Measurements from ENCODE around the gene SLC25A19. TPM values are rescaled to one million over a fixed set of nuclear protein-coding genes. Genes with fewer than 3 reads are reported as not detected.

The SLC25A19 gene
- total and polyA plus RNA-seq, 2 donors = 5.2 to 10.1 TPM

DNA sequence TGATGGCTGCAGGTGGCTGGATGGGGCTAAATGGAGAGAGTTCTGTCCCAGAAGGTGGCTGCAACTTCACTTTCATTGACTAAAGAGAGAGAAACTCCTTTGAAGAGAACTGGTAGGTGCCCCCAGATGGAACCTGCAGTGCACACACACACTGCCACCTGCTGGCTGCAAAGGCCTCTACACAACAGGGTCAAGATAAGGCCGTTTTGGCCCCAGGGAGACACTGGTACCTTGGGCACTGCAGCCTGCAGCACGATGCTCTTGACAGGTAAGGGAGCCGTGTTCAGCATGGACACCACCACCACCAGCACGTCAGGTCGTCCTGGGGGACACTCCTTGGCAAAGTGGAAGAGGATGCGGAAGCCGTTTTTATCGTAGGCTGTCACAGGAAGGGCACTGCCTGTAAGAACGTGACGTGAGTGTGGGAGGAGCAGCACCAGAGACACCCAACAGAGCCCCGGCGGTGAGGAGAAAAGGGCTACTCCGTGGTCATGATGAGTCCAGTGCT is 50.5 kb downstream of the SLC25A19 start:
- no peaks in the 10 kb centered on the region for H3K4me1 ChIP-seq (ENCODE audit: insufficient read depth)
- no peak for DNase-seq (ENCODE audit: extremely low spot score)
- H3K4me3 ChIP-seq (ENCODE audit: low read depth, low read length) = no peak overlapping the region
- H3K36me3 ChIP-seq (ENCODE audit: insufficient read depth) = peaks cover 5% of the 10 kb centered on the region
- WGBS = 54% methylated on average over 13 of the region's 13 CpGs
- no peak overlapping the region for H3K27ac ChIP-seq (ENCODE audit: low read depth)

- Histone ChIP-seq H3K4me3 (ENCODE audit: low read depth, low read length) (no peak overlapping the region), H3K4me1 (ENCODE audit: insufficient read depth) (no peaks in the 10 kb centered on the region), H3K27ac (ENCODE audit: low read depth) (no peak overlapping the region), H3K36me3 (ENCODE audit: insufficient read depth) (peaks cover 5% of the 10 kb centered on the region)
- WGBS = 79% methylated on average over 11 of the region's 11 CpGs
- no peak for DNase-seq (ENCODE audit: extremely low spot score)
Observed at GRCh38 chr17:75238020-75238580, 51.1 kb downstream of the SLC25A19 start.

DNA sequence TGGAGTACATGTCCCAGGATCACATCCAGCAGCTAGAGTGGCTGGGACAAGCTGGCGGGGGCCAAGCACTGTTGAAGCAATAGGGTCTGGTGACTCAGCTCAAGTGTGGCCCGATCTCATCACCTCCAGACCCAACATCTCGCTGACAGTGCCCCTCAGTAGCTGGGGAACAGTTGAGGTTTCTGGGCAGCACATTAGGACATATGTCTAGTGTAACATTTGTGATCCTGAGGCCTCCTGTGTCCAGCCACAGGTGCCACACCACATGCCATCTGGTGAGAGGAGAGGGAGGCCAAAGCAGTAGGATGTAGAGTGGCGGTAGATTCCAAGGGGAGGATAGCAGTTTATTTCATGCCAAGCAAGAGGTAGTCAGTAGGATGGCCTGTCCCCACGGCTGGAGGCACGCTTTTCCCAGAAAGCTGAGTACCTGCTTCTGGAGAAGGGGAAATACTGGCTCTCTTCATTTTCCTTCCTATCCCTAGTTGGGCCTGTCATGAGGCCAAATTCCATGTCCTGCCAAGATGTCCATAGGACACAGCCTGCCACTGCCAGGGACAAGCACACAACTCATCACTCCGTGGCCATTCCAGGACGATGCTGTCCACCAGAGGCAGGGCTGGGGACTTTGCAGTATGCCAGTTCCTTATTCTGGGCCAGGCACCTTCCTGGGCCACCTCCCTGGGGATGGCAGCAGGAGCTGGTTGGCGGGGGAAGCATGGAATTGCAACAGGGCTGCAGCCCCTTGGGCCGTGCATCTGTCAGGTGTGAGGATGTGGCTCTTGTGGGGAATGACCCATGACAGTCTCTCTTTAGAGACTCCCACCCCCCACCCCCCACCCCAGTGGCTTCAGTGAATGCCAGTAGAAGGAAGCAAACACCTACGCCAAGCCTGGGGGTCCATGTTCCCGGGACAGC is 51.9 kb downstream of the SLC25A19 start:
- no peak overlapping the region for H3K27ac ChIP-seq (ENCODE audit: low read depth)
- H3K4me3 ChIP-seq (ENCODE audit: low read depth, low read length) = no peak overlapping the region
- DNase-seq (ENCODE audit: extremely low spot score) = no peak
- no peaks in the 10 kb centered on the region for H3K4me1 ChIP-seq (ENCODE audit: insufficient read depth)
- WGBS = 80% methylated on average over 12 of the region's 12 CpGs
- H3K36me3 ChIP-seq (ENCODE audit: insufficient read depth) = peaks cover 6% of the 10 kb centered on the region

DNA sequence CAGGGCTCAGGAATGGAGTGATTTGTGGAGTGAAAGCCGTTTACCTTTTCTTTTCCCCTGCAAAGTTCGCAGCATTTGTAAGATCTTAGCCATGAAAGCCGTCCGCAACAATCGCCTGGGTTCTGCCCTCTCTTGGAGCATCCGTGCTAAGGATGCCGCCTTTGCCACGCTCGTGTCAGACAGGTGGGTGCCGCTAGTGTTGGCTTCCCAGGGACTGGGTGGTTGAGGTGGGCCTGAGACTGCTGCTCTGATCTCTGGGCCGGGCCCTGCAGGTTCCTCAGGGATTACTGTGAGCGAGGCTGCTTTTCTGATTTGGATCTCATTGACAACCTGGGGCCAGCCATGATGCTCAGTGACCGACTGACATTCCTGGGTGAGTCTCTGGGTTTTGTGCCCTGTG is 56.4 kb downstream of the SLC25A19 start:
- no peak overlapping the region for H3K4me3 ChIP-seq (ENCODE audit: low read depth, low read length)
- H3K36me3 ChIP-seq (ENCODE audit: insufficient read depth) = peaks cover 4% of the 10 kb centered on the region
- DNase-seq (ENCODE audit: extremely low spot score) = no peak
- WGBS = 95% methylated on average over 13 of the region's 13 CpGs
- H3K4me1 ChIP-seq (ENCODE audit: insufficient read depth) = no peaks in the 10 kb centered on the region
- H3K27ac ChIP-seq (ENCODE audit: low read depth) = no peak overlapping the region

- DNase-seq (ENCODE audit: extremely low spot score) = no peak
- no peaks in the 10 kb centered on the region for H3K4me1 ChIP-seq (ENCODE audit: insufficient read depth)
- peaks cover 4% of the 10 kb centered on the region for H3K36me3 ChIP-seq (ENCODE audit: insufficient read depth)
- no peak overlapping the region for H3K4me3 ChIP-seq (ENCODE audit: low read depth, low read length)
- no peak overlapping the region for H3K27ac ChIP-seq (ENCODE audit: low read depth)
- 91% methylated on average over 18 of the region's 18 CpGs for WGBS
Observed at GRCh38 chr17:75231741-75232464, 57.3 kb downstream of the SLC25A19 start.

DNA sequence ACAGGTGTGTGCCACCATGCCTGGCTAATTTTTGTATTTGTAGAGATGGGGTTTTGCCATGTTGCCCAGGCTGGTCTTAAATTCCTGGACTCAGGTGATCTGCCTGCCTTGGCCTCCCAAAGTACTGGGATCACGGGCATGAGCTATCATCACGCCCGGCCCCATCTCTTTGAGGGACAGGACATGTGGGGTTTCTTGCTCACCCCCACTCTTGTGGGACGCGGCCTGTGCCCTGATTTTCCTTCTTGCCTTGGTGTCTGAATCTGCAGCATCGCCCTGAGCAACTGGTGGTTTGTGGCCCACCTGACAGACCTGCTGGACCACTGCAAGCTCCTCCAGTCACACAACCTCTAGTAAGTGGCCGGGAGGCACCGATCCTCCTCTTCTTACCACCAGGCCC is 58.2 kb downstream of the SLC25A19 start:
- H3K36me3 ChIP-seq (ENCODE audit: insufficient read depth) = peaks cover 4% of the 10 kb centered on the region
- no peak for DNase-seq (ENCODE audit: extremely low spot score)
- H3K4me3 ChIP-seq (ENCODE audit: low read depth, low read length) = no peak overlapping the region
- WGBS = 95% methylated on average over 8 of the region's 8 CpGs
- no peaks in the 10 kb centered on the region for H3K4me1 ChIP-seq (ENCODE audit: insufficient read depth)
- H3K27ac ChIP-seq (ENCODE audit: low read depth) = no peak overlapping the region

GRCh38 chr17:75228847-75229246 is 60.4 kb downstream of the SLC25A19 start:
- WGBS = 80% methylated on average over 4 of the region's 4 CpGs
- Histone ChIP-seq H3K36me3 (ENCODE audit: insufficient read depth) (peaks cover 10% of the 10 kb centered on the region), H3K4me3 (ENCODE audit: low read depth, low read length) (no peak overlapping the region), H3K4me1 (ENCODE audit: insufficient read depth) (no peaks in the 10 kb centered on the region), H3K27ac (ENCODE audit: low read depth) (no peak overlapping the region)
- no peak for DNase-seq (ENCODE audit: extremely low spot score)

DNA sequence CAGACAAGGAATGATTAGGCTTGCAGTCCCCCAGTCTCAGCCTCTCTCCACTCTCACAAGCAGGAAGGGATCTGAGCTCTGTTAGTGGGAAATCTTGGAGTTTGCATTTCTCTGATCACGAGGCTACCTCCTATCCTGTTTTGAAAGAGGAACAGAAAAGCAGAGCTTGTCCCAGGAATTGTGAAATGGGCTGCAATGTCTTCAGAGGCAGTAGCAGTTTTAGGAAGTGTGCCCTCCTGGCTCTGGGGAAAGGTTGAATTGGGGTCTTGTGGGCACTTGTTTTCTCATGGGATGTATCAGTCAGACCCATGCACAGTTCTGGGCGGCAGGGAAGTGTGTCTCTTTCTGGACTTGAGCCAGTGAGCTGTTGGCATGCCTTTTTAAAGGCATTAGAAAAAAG is 60.9 kb downstream of the SLC25A19 start:
- no peak for DNase-seq (ENCODE audit: extremely low spot score)
- no peak overlapping the region for H3K27ac ChIP-seq (ENCODE audit: low read depth)
- H3K36me3 ChIP-seq (ENCODE audit: insufficient read depth) = peaks cover 10% of the 10 kb centered on the region
- H3K4me1 ChIP-seq (ENCODE audit: insufficient read depth) = no peaks in the 10 kb centered on the region
- 53% methylated on average over 2 of the region's 2 CpGs for WGBS
- no peak overlapping the region for H3K4me3 ChIP-seq (ENCODE audit: low read depth, low read length)

- Histone ChIP-seq H3K27ac (ENCODE audit: low read depth) (no peak overlapping the region), H3K36me3 (ENCODE audit: insufficient read depth) (peaks cover 9% of the 10 kb centered on the region), H3K4me3 (ENCODE audit: low read depth, low read length) (no peak overlapping the region), H3K4me1 (ENCODE audit: insufficient read depth) (no peaks in the 10 kb centered on the region)
- no peak for DNase-seq (ENCODE audit: extremely low spot score)
- WGBS = 87% methylated on average over 5 of the region's 5 CpGs
Observed at GRCh38 chr17:75227729-75228128, 61.5 kb downstream of the SLC25A19 start.

DNA sequence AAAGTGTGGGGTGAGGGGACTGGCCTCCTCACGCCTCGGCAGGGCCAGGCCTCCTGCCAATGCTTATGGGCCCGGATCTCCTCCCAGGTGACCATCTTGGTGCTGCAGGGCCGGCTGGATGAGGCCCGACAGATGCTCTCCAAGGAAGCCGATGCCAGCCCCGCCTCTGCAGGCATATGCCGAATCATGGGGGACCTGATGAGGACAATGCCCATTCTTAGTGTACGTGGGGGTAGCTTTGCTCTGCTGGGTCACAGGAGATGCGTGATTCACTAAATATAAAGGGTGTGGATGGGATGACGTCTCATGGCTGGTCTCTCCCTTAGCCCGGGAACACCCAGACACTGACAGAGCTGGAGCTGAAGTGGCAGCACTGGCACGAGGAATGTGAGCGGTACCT is 64.2 kb downstream of the SLC25A19 start:
- Histone ChIP-seq H3K36me3 (ENCODE audit: insufficient read depth) (peaks cover 9% of the 10 kb centered on the region), H3K4me3 (ENCODE audit: low read depth, low read length) (no peak overlapping the region), H3K27ac (ENCODE audit: low read depth) (no peak overlapping the region), H3K4me1 (ENCODE audit: insufficient read depth) (no peaks in the 10 kb centered on the region)
- DNase-seq (ENCODE audit: extremely low spot score) = no peak
- WGBS = 79% methylated on average over 14 of the region's 14 CpGs

Other genes with a start within 250 kb of the SLC25A19 start
- gene ATP5PD, start 242.5 kb downstream of the SLC25A19 start, total RNA-seq = 136 TPM
- 334 TPM for gene ATP5PD, start 242.5 kb downstream of the SLC25A19 start, polyA plus RNA-seq
- 15.4 TPM for gene KCTD2, start 242.2 kb downstream of the SLC25A19 start, total RNA-seq
- 29.1 TPM for gene KCTD2, start 242.2 kb downstream of the SLC25A19 start, polyA plus RNA-seq
- 17.6 TPM for gene SLC16A5, start 201.5 kb downstream of the SLC25A19 start, total RNA-seq
- 13.2 TPM for gene SLC16A5, start 201.5 kb downstream of the SLC25A19 start, polyA plus RNA-seq
- gene ARMC7, start 179.5 kb downstream of the SLC25A19 start, total RNA-seq = 2.5 TPM
- 9.6 TPM for gene ARMC7, start 179.5 kb downstream of the SLC25A19 start, polyA plus RNA-seq
- gene NT5C, start 157.7 kb downstream of the SLC25A19 start, total RNA-seq = 29.8 TPM
- 82.1 TPM for gene NT5C, start 157.7 kb downstream of the SLC25A19 start, polyA plus RNA-seq
- gene JPT1, start 134.9 kb downstream of the SLC25A19 start, total RNA-seq = 49.8 TPM
- gene JPT1, start 134.9 kb downstream of the SLC25A19 start, polyA plus RNA-seq = 43.9 TPM
- gene SUMO2, start 106.5 kb downstream of the SLC25A19 start, total RNA-seq = 150 TPM
- 98.3 TPM for gene SUMO2, start 106.5 kb downstream of the SLC25A19 start, polyA plus RNA-seq
- 36.6 TPM for gene NUP85, start 83.8 kb downstream of the SLC25A19 start, total RNA-seq
- 40.2 TPM for gene NUP85, start 83.8 kb downstream of the SLC25A19 start, polyA plus RNA-seq
- gene GGA3, start 27.8 kb downstream of the SLC25A19 start, total RNA-seq = 15.5 TPM
- 29.7 TPM for gene GGA3, start 27.8 kb downstream of the SLC25A19 start, polyA plus RNA-seq
- 27.0 TPM for gene MRPS7, start 27.6 kb downstream of the SLC25A19 start, total RNA-seq
- 51.8 TPM for gene MRPS7, start 27.6 kb downstream of the SLC25A19 start, polyA plus RNA-seq
- gene MIF4GD, start 18.2 kb downstream of the SLC25A19 start, total RNA-seq = 9.0 TPM
- gene MIF4GD, start 18.2 kb downstream of the SLC25A19 start, polyA plus RNA-seq = 42.9 TPM
- gene GRB2, start 116.2 kb upstream of the SLC25A19 start, total RNA-seq = 63.1 TPM
- gene GRB2, start 116.2 kb upstream of the SLC25A19 start, polyA plus RNA-seq = 93.9 TPM
- 24.9 TPM for gene TMEM94, start 167.2 kb upstream of the SLC25A19 start, total RNA-seq
- gene TMEM94, start 167.2 kb upstream of the SLC25A19 start, polyA plus RNA-seq = 45.8 TPM
- gene CASKIN2, start 226.1 kb upstream of the SLC25A19 start, total RNA-seq = 11.1 TPM
- 29.1 TPM for gene CASKIN2, start 226.1 kb upstream of the SLC25A19 start, polyA plus RNA-seq
- 10.9 TPM for gene TSEN54, start 227.1 kb upstream of the SLC25A19 start, total RNA-seq
- gene TSEN54, start 227.1 kb upstream of the SLC25A19 start, polyA plus RNA-seq = 20.4 TPM
- gene LLGL2, start 236.3 kb upstream of the SLC25A19 start, total RNA-seq = 10.6 TPM
- 15.1 TPM for gene LLGL2, start 236.3 kb upstream of the SLC25A19 start, polyA plus RNA-seq